HUES6 (cell line): Measurements from ENCODE around the gene C2orf68.
A peak's percentile ranks its signal among the peaks of the same experiment; 100 is the strongest.
"Not testable (repeated sequence)": the region's sequence is repeated elsewhere in the genome, so short reads cannot be mapped to it uniquely, and the experiment has no call there.

Source experiments
- H3K27ac ChIP-seq: 2 replicates; pipeline ENCODE4 v1.7.0; 2013; ENCODE audit warnings: low read depth, mild to moderate bottlenecking, low read length, inconsistent platforms
- H3K27me3 ChIP-seq: 2 replicates; pipeline ENCODE4 v1.6.1; 2013; ENCODE audit warnings: low read length; ENCODE audit not compliant: control insufficient read depth, insufficient read depth
- H3K36me3 ChIP-seq: 2 replicates; pipeline ENCODE4 v1.6.1; 2013; ENCODE audit warnings: low read length; ENCODE audit not compliant: control insufficient read depth, insufficient read depth
- H3K4me1 ChIP-seq: 2 replicates; pipeline ENCODE4 v1.6.1; 2013; ENCODE audit warnings: low read length; ENCODE audit not compliant: control insufficient read depth, insufficient read depth
- H3K4me3 ChIP-seq: 2 replicates; pipeline ENCODE4 v1.5.1; 2013; ENCODE audit warnings: low read depth, low read length
- H3K9ac ChIP-seq: one replicate; pipeline ENCODE4 v1.6.1; 2013; ENCODE audit warnings: mild to moderate bottlenecking, low read length
- H3K9me3 ChIP-seq: 2 replicates; pipeline ENCODE4 v1.6.1; 2013; ENCODE audit warnings: low read depth, low read length; ENCODE audit not compliant: control insufficient read depth, insufficient read depth

Gene C2orf68

DNA sequence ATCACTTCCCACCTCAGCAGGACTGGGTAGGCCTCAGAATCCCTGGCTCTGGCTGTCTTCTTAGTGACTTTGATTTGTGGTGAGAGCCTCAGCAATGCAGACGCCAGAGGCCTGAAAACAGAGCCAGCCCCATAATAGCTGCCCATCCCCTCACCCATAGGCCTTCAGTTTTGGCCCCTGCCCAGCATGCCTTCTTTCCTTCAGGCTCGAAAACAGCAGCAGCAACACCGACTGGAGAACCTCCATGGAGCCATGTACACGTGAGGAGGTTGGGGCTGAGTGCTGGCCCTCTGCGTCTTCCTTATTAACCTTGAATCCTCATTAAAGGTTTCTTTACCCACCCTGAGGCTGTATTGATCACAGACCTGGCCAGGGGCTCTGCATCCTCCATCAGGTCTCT lies 14.6 kb downstream of the C2orf68 start:
- H3K9me3 ChIP-seq: no peaks in the 10 kb centered on the region
- H3K4me1 ChIP-seq: peaks cover 8% of the 10 kb centered on the region
- no peak overlapping the region for H3K27ac ChIP-seq
- H3K36me3 ChIP-seq: peaks cover 37% of the 10 kb centered on the region
- no peaks in the 10 kb centered on the region for H3K27me3 ChIP-seq
- no peak overlapping the region for H3K4me3 ChIP-seq
- no peak overlapping the region for H3K9ac ChIP-seq

DNA sequence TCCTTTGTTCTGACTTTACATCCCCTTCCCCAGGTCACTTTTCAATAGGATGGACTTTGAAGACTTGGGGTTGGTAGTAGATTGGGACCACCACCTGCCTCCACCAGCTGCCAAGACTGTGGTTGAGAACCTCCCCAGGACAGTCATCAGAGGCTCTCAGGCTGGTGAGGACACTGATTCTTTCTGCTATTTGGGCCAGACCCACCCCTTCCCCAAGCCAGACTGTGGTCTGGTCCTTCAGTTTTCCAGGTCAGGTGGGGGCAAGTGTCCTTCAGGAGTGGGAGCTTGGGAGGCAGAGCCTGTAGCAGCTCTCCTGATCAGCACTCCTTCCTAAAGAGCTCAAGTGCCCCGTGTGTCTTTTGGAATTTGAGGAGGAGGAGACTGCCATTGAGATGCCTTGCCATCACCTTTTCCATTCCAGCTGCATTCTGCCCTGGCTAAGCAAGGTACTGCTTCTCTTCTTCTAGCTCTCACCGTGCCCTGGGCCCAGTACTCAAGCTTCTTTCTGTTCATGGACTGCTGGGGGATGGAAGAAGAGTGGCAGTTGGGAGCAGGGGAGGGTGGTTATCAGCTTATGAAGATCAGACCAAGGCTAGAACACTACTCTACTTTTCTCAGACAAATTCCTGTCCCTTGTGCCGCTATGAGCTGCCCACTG lies 15.3 kb downstream of the C2orf68 start:
- Histone ChIP-seq H3K4me1 (peaks cover 3% of the 10 kb centered on the region), H3K36me3 (peaks cover 37% of the 10 kb centered on the region), H3K4me3 (peak overlapping the region; percentile 95), H3K9ac (peak overlapping the region; percentile 90), H3K27ac (no peak overlapping the region), H3K27me3 (no peaks in the 10 kb centered on the region), H3K9me3 (no peaks in the 10 kb centered on the region)

DNA sequence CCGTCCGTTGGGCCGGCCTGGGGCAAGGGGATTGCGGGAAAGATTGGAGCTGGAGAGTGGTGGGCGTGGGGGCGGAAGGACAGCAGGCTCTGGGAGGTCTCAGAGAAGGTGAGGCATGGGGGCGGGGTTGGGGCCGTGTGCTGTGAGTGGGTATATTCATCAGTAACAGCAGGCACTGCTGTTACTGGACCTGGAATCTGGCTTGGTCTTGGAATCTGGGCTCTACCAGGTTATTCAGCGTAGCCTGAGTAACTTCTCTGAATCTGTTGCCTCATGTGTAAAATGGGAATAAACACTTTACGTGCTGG lies 15.9 kb downstream of the C2orf68 start:
- Histone ChIP-seq H3K27ac (peak overlapping the region; percentile 42; the same call in 1 of the 2 replicates), H3K4me1 (no peaks in the 10 kb centered on the region; the same call in 1 of the 2 replicates), H3K27me3 (no peaks in the 10 kb centered on the region), H3K9ac (peak overlapping the region; percentile 90), H3K9me3 (no peaks in the 10 kb centered on the region), H3K4me3 (peak overlapping the region; percentile 95), H3K36me3 (peaks cover 37% of the 10 kb centered on the region)

DNA sequence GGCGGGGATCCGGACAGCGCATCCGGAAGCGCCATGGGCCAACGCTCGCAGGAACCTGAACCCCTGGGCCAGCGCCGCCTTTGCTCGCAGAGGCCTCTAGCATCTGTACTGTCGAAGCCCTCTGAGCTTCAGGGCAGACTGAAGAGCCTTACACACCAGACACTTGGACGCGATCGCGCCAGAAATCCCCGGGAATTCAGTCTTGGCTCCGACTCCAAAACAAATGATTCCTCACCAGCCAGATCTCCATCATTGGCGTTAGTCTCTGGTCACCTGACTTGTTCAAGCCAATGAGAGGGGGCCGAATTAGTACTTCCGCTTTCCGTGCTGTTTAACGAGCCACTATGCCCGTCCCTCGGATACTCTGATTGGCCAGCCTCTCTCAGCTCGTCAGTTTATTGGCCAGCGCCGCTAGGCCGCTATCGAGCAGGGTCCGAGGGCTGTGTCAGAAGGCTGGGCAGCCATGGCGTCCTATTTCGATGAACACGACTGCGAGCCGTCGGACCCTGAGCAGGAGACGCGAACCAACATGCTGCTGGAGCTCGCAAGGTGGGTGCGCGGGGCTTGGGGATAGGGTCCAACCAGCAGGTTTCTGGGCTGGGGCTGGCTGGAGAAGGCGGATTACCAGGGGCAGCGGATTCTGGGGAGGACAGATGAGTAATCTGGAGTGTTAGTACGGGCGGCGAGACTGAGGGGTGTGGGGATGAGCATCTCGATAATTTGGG lies 16.4 kb downstream of the C2orf68 start, which contains the start of gene RNF181:
Gene RNF181, plus strand, starts transcription at position 445 of the 725 bp plus-strand sequence. Its CDS starts 19 bp downstream, at position 464.
- H3K36me3 ChIP-seq: peaks cover 32% of the 10 kb centered on the region
- no peaks in the 10 kb centered on the region; the same call in 1 of the 2 replicates for H3K4me1 ChIP-seq
- H3K27me3 ChIP-seq: no peaks in the 10 kb centered on the region
- H3K9me3 ChIP-seq: no peaks in the 10 kb centered on the region
- H3K27ac ChIP-seq: peak within 1 kb of the TSS; percentile 42; the same call in 1 of the 2 replicates
- peak within 1 kb of the TSS; percentile 95 for H3K4me3 ChIP-seq
- H3K9ac ChIP-seq: peak within 1 kb of the TSS; percentile 90

DNA sequence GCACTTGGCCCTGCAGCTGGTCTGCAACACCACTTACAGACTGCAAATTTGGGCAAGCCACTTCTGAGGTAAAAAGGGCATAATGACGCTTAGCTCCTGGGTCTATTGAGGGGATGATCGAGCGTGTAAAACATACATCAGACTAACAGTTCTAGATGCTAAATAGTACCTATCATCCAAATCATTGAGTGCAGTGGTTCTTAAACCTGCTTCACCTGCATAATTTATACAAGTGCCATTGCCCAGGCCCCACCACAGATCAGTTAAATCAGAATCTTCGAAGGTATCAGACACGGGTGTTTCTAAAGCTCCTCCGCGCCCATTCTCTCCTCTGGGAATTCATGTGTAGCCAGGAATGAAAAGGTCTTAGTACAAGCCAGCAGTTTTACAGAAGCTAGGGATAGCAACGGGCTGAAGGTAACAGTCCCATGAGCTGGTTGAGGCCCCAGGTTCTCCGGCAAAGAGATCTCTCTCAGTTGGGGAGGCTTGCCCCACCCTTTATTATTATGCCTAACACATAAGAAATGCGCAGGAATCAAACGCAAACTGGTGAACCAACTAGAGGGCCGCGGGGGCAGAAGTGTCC lies 17.1 kb downstream of the C2orf68 start:
- Histone ChIP-seq H3K4me3 (peak overlapping the region; percentile 95), H3K4me1 (no peaks in the 10 kb centered on the region; the same call in 1 of the 2 replicates), H3K27me3 (no peaks in the 10 kb centered on the region), H3K27ac (peak overlapping the region; percentile 33; the same call in 1 of the 2 replicates), H3K9me3 (no peaks in the 10 kb centered on the region), H3K36me3 (peaks cover 25% of the 10 kb centered on the region), H3K9ac (peak overlapping the region; percentile 87)

DNA sequence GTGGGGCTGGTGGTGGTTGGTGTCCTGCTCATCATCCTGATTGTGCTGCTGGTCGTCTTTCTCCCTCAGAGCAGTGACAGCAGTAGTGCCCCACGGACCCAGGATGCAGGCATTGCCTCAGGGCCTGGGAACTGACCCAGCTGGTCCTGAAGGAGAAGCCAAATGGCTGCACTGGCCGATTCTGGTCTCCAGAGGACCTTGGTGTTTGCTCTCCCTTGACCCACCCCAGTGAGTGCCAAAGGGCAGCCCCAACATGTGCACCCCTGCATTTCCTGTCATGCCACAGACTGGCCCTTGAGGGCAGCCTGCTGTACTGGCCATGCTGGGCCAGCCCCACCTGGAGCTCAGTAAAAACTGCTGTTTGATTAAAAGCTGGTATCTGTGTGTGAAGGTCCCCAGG lies 18.8 kb downstream of the C2orf68 start:
- Histone ChIP-seq H3K36me3 (peaks cover 12% of the 10 kb centered on the region), H3K27ac (no peak overlapping the region), H3K27me3 (no peaks in the 10 kb centered on the region), H3K9ac (peak overlapping the region; percentile 9), H3K4me3 (no peak overlapping the region), H3K9me3 (no peaks in the 10 kb centered on the region), H3K4me1 (no peaks in the 10 kb centered on the region; the same call in 1 of the 2 replicates)

DNA sequence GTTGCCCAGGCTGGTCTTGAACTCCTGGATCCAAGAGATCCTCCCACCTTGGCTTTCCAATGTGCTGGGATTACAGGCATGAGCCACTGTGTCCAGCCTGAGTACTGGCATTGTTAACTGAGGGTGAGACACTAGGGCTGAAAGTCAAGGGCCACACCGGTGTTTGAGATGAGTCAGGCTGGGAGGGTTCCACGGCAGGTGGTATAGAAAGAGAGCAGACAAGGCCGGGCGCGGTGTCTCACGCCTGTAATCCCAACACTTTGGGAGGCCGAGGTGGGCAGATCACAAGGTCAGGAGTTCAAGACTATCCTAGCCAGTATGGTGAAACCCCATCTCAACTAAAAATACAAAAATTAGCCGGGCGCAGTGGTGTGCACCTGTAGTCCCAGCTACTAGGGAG lies 19.6 kb downstream of the C2orf68 start:
- H3K4me1 ChIP-seq, H3K36me3 ChIP-seq, H3K27me3 ChIP-seq, H3K9me3 ChIP-seq, H3K27ac ChIP-seq, H3K4me3 ChIP-seq, H3K9ac ChIP-seq: not testable (repeated sequence)

DNA sequence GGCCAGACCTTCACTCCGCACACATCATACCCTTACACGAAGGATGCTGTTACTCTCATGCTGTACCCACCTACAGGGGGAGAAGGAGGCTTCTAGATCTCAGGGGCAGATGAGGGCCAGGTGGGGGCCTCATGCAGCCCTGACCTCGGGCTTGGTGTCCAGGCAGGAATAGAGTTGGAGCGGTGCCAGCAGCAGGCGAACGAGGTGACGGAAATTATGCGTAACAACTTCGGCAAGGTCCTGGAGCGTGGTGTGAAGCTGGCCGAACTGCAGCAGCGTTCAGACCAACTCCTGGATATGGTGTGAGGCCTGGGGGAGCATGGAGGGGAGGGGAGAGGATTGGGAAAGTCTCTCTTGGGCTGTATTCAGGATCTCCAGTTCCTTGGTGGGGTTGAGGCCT lies 20.3 kb downstream of the C2orf68 start:
- H3K4me3 ChIP-seq: no peak overlapping the region
- H3K36me3 ChIP-seq: peaks cover under 1% of the 10 kb centered on the region
- H3K27ac ChIP-seq: no peak overlapping the region
- H3K9me3 ChIP-seq: no peaks in the 10 kb centered on the region
- no peaks in the 10 kb centered on the region for H3K27me3 ChIP-seq
- H3K4me1 ChIP-seq: no peaks in the 10 kb centered on the region; the same call in 1 of the 2 replicates
- H3K9ac ChIP-seq: no peak overlapping the region

DNA sequence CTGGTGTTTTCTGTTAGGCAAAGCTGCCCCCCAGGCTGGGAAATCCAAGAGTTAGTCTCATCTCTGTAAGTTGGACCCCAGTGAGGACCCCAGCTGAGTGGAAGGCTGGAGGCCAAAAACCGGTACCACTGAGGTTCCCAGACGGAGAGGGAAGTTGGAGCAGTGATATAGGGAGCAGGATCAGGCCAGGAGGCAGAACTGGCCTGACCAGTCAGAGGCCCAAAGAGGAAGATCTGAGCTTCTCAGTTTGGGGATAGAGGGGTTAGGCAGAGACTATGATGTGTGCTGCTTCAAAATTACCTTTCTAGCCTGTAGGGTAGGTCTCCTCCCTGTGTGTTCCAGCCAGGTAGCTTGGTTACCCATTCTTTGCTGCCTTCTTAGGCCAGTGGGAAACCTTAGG lies 20.9 kb downstream of the C2orf68 start:
- no peaks in the 10 kb centered on the region for H3K9me3 ChIP-seq
- H3K9ac ChIP-seq: no peak overlapping the region
- no peak overlapping the region for H3K27ac ChIP-seq
- H3K36me3 ChIP-seq: no peaks in the 10 kb centered on the region
- H3K27me3 ChIP-seq: no peaks in the 10 kb centered on the region; the same call in 1 of the 2 replicates
- peaks cover under 1% of the 10 kb centered on the region; the same call in 1 of the 2 replicates for H3K4me1 ChIP-seq
- H3K4me3 ChIP-seq: no peak overlapping the region

DNA sequence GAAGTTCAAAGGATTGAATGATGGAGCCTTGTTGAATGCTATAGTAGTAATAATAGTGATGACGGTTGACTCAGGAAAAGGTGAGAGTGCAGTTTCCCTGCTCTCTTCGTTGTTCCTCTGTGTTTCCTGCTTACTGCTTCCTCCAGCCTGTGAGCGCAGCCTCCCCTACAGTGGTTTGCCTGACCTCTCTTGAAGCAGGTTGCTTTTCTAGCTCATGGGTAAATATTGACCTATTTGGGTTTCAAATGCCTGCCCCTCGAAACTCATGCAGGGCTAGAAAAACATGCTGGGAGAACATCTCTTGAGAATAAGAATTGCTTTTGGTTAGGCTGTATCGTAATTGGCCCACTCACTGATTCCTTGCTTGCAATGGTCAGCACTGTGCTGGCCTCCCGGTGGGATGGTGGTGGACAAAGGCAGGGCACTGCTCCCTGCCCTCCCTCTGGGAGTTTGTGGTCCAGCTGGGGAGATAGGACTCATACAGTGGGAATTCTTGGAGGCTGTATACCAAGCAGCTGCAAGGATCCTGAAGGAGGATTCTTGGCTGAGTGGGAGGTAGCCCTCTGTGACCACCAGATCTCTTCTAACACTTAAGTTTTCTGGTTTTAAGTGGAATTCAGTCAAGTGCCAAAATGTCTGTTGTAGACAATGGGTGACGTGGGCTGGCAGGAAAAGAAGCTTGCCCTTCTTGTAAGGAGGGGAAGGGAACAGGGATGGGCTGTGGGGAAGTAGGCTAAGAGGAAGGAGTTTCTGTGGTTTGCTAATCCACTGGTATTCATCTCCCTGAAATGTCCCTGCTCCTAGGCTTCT lies 21.7 kb downstream of the C2orf68 start:
- peaks cover 8% of the 10 kb centered on the region for H3K4me1 ChIP-seq
- H3K9me3 ChIP-seq: no peaks in the 10 kb centered on the region
- peaks cover 1% of the 10 kb centered on the region; the same call in 1 of the 2 replicates for H3K27me3 ChIP-seq
- H3K4me3 ChIP-seq: no peak overlapping the region
- no peaks in the 10 kb centered on the region for H3K36me3 ChIP-seq
- no peak overlapping the region for H3K9ac ChIP-seq
- H3K27ac ChIP-seq: no peak overlapping the region
